Retinal pigment epithelial cell (primary cell): ENCODE data around the gene ARHGAP9.
"Not testable (repeated sequence)": the region's sequence is repeated elsewhere in the genome, so short reads cannot be mapped to it uniquely, and the experiment has no call there.

ENCODE experiments used
- DNase-seq: peaks from one replicate; pipeline ENCODE4 v3.0.0-alpha.2; 2010; ENCODE audit warnings: low read depth
- H3K4me3 ChIP-seq: 2 replicates; pipeline ENCODE4 v1.5.1; 2011; ENCODE audit warnings: mild to moderate bottlenecking, low read length, control low read depth, moderate library complexity
- CTCF ChIP-seq: conservative IDR thresholded peaks from 2 replicates; pipeline ENCODE4 v1.5.1; 2011; ENCODE audit warnings: low read depth, low read length, control low read depth, inconsistent platforms

Gene ARHGAP9

GRCh38 chr12:57520053-57520818, 40.6 kb upstream of the ARHGAP9 start, which contains the start of gene DDIT3:
Gene DDIT3 (minus strand): TSS chr12:57520514. CDS start chr12:57517406, 3,108 bp downstream.
- TF ChIP-seq CTCF = peak; percentile 11
- DNase-seq = peak; percentile 91
- H3K4me3 ChIP-seq = peak within 1 kb of the TSS; percentile 100

- no peak for TF ChIP-seq CTCF
- no peak for DNase-seq
- peak overlapping the region; percentile 100 for H3K4me3 ChIP-seq
These were observed 40.1 kb upstream of the ARHGAP9 start for GRCh38 chr12:57519796-57520052.

- no peak for TF ChIP-seq CTCF
- DNase-seq = peak; percentile 27
- peak overlapping the region; percentile 100 for H3K4me3 ChIP-seq
These were observed 39.5 kb upstream of the ARHGAP9 start for GRCh38 chr12:57518920-57519795.

- H3K4me3 ChIP-seq = peak overlapping the region; percentile 100
- TF ChIP-seq CTCF = no peak
- DNase-seq = no peak
These were observed 38.7 kb upstream of the ARHGAP9 start for GRCh38 chr12:57518176-57518919.

- H3K4me3 ChIP-seq = peak overlapping the region; percentile 100
- not testable (repeated sequence) for DNase-seq
These were observed 38.1 kb upstream of the ARHGAP9 start for GRCh38 chr12:57517718-57518117.

- DNase-seq = no peak
- no peak overlapping the region for H3K4me3 ChIP-seq
- no peak for TF ChIP-seq CTCF
These were observed 37.5 kb upstream of the ARHGAP9 start for GRCh38 chr12:57517187-57517586.

- no peak overlapping the region for H3K4me3 ChIP-seq
- DNase-seq = no peak
- TF ChIP-seq CTCF = no peak
These were observed 37.0 kb upstream of the ARHGAP9 start for GRCh38 chr12:57516617-57517153.
